ENCODE measurements around the gene KIAA1755.

KIAA1755 gene

GRCh38 chr20:38231531-38232121 lies 28.9 kb downstream of the KIAA1755 start:
- no peak for DNase-seq

GRCh38 chr20:38230957-38231526 lies 29.5 kb downstream of the KIAA1755 start:
- DNase-seq = no peak

GRCh38 chr20:38230253-38230551 lies 30.3 kb downstream of the KIAA1755 start:
- DNase-seq = no peak

- no peak for DNase-seq
These were observed 30.9 kb downstream of the KIAA1755 start for GRCh38 chr20:38229376-38230252.

- no peak for DNase-seq
These were observed 32.1 kb downstream of the KIAA1755 start for GRCh38 chr20:38228436-38228835.

GRCh38 chr20:38227420-38228360 lies 32.8 kb downstream of the KIAA1755 start:
- DNase-seq = no peak

- no peak for DNase-seq
These were observed 34.0 kb downstream of the KIAA1755 start for GRCh38 chr20:38226553-38226952.

GRCh38 chr20:38225900-38226263 lies 34.7 kb downstream of the KIAA1755 start:
- no peak for DNase-seq

- DNase-seq = no peak
These were observed 35.2 kb downstream of the KIAA1755 start for GRCh38 chr20:38225240-38225899.

GRCh38 chr20:38224531-38224930 lies 36.0 kb downstream of the KIAA1755 start:
- DNase-seq = no peak

- no peak for DNase-seq
These were observed 36.8 kb downstream of the KIAA1755 start for GRCh38 chr20:38223743-38224100.

- no peak for DNase-seq
These were observed 37.4 kb downstream of the KIAA1755 start for GRCh38 chr20:38222923-38223742.

- peak; percentile 49 for DNase-seq
These were observed 38.2 kb downstream of the KIAA1755 start for GRCh38 chr20:38222231-38222922.

- peak; percentile 59 for DNase-seq
These were observed 39.4 kb downstream of the KIAA1755 start for GRCh38 chr20:38221119-38221589.

- DNase-seq = no peak
These were observed 39.9 kb downstream of the KIAA1755 start for GRCh38 chr20:38220587-38221118.

- DNase-seq = no peak
These were observed 41.3 kb downstream of the KIAA1755 start for GRCh38 chr20:38219006-38219950.

GRCh38 chr20:38218566-38218885 lies 42.0 kb downstream of the KIAA1755 start:
- no peak for DNase-seq

GRCh38 chr20:38217791-38218565 lies 42.6 kb downstream of the KIAA1755 start:
- DNase-seq = no peak

Measured in CD4-positive, alpha-beta T cell treated with Interleukin-17A for 1 hour (primary cell).